Uterus (tissue), 4 donors: ENCODE data around the gene PAPPA2. TPM values are rescaled to one million over a fixed set of nuclear protein-coding genes. Genes with fewer than 3 reads are reported as not detected.
"Not testable (repeated sequence)": the region's sequence is repeated elsewhere in the genome, so short reads cannot be mapped to it uniquely, and the experiment has no call there.

Experiments
- DNase-seq, 2 donors: peaks; one replicate each; pipeline ENCODE4 v3.0.0-alpha.2; 2019 to 2020
- H3K27ac ChIP-seq, 2 donors: fragments of 200-600 bp; sonication (generic); 1 replicate in 1 of 2; 2 replicates in 1 of 2; pipeline ENCODE4 v1.5.1; 2016 to 2018
- H3K27me3 ChIP-seq, 2 donors: fragments of 200-600 bp; sonication (generic); one replicate each; pipeline ENCODE4 v1.5.1; 2018 to 2019; ENCODE audit warnings: control low read depth in 1 of 2
- H3K36me3 ChIP-seq, 2 donors: fragments of 200-600 bp; sonication (generic); one replicate each; pipeline ENCODE4 v1.5.1; 2019; ENCODE audit warnings: control low read depth in 1 of 2
- H3K4me1 ChIP-seq, 2 donors: fragments of 200-600 bp; sonication (generic); one replicate each; pipeline ENCODE4 v1.5.1; 2018 to 2019; ENCODE audit warnings: control low read depth in 1 of 2
- H3K4me3 ChIP-seq, 2 donors: fragments of 200-600 bp; sonication (generic); 1 replicate in 1 of 2; 2 replicates in 1 of 2; pipeline ENCODE4 v1.5.1; 2018 to 2019; ENCODE audit warnings: mild to moderate bottlenecking in 1 of 2
- H3K9me3 ChIP-seq, 2 donors: fragments of 200-600 bp; sonication (generic); one replicate each; pipeline ENCODE4 v1.5.1; 2019; ENCODE audit warnings: control low read depth in 1 of 2
- CTCF ChIP-seq, 4 experiments: fragments of 200-600 bp in 2 of 4; fragments of 450-650 bp in 2 of 4; sonication (generic) in 2 of 4; IDR thresholded peaks; one replicate each; pipeline ENCODE4 v1.5.1; 2016 to 2019; ENCODE audit warnings: antibody characterized with exemption in 4 of 4, mild to moderate bottlenecking in 2 of 4, moderate library complexity in 1 of 4
- POLR2A ChIP-seq, 2 donors: fragments of 450-650 bp; IDR thresholded peaks; one replicate each; pipeline ENCODE4 v1.6.1; 2016; ENCODE audit warnings: antibody characterized with exemption in 2 of 2, mild to moderate bottlenecking in 1 of 2, moderate library complexity in 1 of 2
- intact Hi-C: fragments of 100-400 bp; cut with DNase I; formaldehyde crosslinking; loops from one replicate; pipeline ENCODE4 v1.15.1; 2023; ENCODE audit warnings: low total_unique reads
- total RNA-seq, 4 donors: library from RNA; depleted of rRNA in 3 of 4; stranded (reverse); fragments of >200 nt in 3 of 4; gene quantifications; one replicate each; pipeline versions ENCODE4 v1.1.0 to v1.2.4, GENCODE V29; 2014 to 2023
- donor health status: DM: yes; HTN: yes; CAD: no.

The PAPPA2 gene
- 1 to 10 TPM in 1 of 4 donors, under 1 TPM in 2, not detected in 1; 0.51 to 4.0 (median 0.73) TPM for total RNA-seq

GRCh38 chr1:176462674-176463378 lies at the start of gene PAPPA2:
TSS of gene PAPPA2 (plus strand) at chr1:176463175. CDS start at chr1:176556323, 93,148 bp downstream.
- Histone ChIP-seq H3K36me3 (no peaks in the 10 kb centered on the region), H3K27ac (no peak within 1 kb of the TSS), H3K4me3 (no peak within 1 kb of the TSS), H3K4me1 (no peaks in the 10 kb centered on the region), H3K27me3 (no peaks in the 10 kb centered on the region), H3K9me3 (no peaks in the 10 kb centered on the region)
- no peak for TF ChIP-seq POLR2A (IDR thresholded peaks at IDR 0.05)
- TF ChIP-seq CTCF (IDR thresholded peaks at IDR 0.05): no peak
- intact Hi-C loops: no loop called here
- no peak for DNase-seq

GRCh38 chr1:176416777-176417176 lies 46.2 kb upstream of the PAPPA2 start:
- DNase-seq: no peak
- no peaks in the 10 kb centered on the region for H3K27me3 ChIP-seq
- TF ChIP-seq POLR2A (IDR thresholded peaks at IDR 0.05) (no peak), CTCF (IDR thresholded peaks at IDR 0.05) (no peak)
- intact Hi-C loops: no loop called here
- no peaks in the 10 kb centered on the region for H3K9me3 ChIP-seq
- no peaks in the 10 kb centered on the region for H3K4me1 ChIP-seq
- no peak overlapping the region for H3K4me3 ChIP-seq
- no peak overlapping the region for H3K27ac ChIP-seq
- H3K36me3 ChIP-seq: no peaks in the 10 kb centered on the region

GRCh38 chr1:176419608-176420007 lies 43.4 kb upstream of the PAPPA2 start:
- H3K27ac ChIP-seq, H3K4me3 ChIP-seq, H3K36me3 ChIP-seq, intact Hi-C loops, H3K9me3 ChIP-seq, H3K4me1 ChIP-seq, DNase-seq, H3K27me3 ChIP-seq: not testable (repeated sequence)

- intact Hi-C loops: no loop called here
- DNase-seq: no peak
- no peaks in the 10 kb centered on the region for H3K9me3 ChIP-seq
- H3K27ac ChIP-seq: no peak overlapping the region
- no peak overlapping the region for H3K4me3 ChIP-seq
- H3K36me3 ChIP-seq: no peaks in the 10 kb centered on the region
- TF ChIP-seq CTCF (IDR thresholded peaks at IDR 0.05) (no peak), POLR2A (IDR thresholded peaks at IDR 0.05) (no peak)
- no peaks in the 10 kb centered on the region for H3K27me3 ChIP-seq
- no peaks in the 10 kb centered on the region for H3K4me1 ChIP-seq
These were observed 28.7 kb upstream of the PAPPA2 start for GRCh38 chr1:176434234-176434633.

- H3K27me3 ChIP-seq: no peaks in the 10 kb centered on the region
- H3K27ac ChIP-seq: no peak overlapping the region
- intact Hi-C loops: no loop called here
- H3K4me3 ChIP-seq: no peak overlapping the region
- no peaks in the 10 kb centered on the region for H3K4me1 ChIP-seq
- H3K9me3 ChIP-seq: no peaks in the 10 kb centered on the region
- no peak for DNase-seq
- H3K36me3 ChIP-seq: no peaks in the 10 kb centered on the region
- TF ChIP-seq CTCF (IDR thresholded peaks at IDR 0.05) (no peak), POLR2A (IDR thresholded peaks at IDR 0.05) (no peak)
These were observed 26.7 kb upstream of the PAPPA2 start for GRCh38 chr1:176436251-176436650.
